Endothelial cell (in vitro differentiated cells): ENCODE measurements around the gene ZSWIM4. TPM values are rescaled to one million over a fixed set of nuclear protein-coding genes. Genes with fewer than 3 reads are reported as not detected.

Source experiments
- DNase-seq: peaks from one replicate; pipeline ENCODE4 v3.0.0; 2021; ENCODE audit warnings: low spot score
- H3K27ac Mint-ChIP-seq: one replicate; pipeline ENCODE4 v1.8.0; 2021; ENCODE audit warnings: mixed read lengths, inconsistent platforms; ENCODE audit not compliant: unreplicated experiment
- H3K27me3 Mint-ChIP-seq: one replicate; pipeline ENCODE4 v1.8.0; 2021; ENCODE audit warnings: mild to moderate bottlenecking, moderate library complexity, mixed read lengths, inconsistent platforms; ENCODE audit not compliant: unreplicated experiment
- H3K36me3 Mint-ChIP-seq: one replicate; pipeline ENCODE4 v1.8.0; 2021; ENCODE audit warnings: mild to moderate bottlenecking, low read depth, mixed read lengths, inconsistent platforms; ENCODE audit not compliant: unreplicated experiment
- H3K4me1 Mint-ChIP-seq: one replicate; pipeline ENCODE4 v1.8.0; 2021; ENCODE audit warnings: mild to moderate bottlenecking, mixed read lengths, inconsistent platforms; ENCODE audit not compliant: unreplicated experiment
- H3K4me3 Mint-ChIP-seq: one replicate; pipeline ENCODE4 v1.8.0; 2021; ENCODE audit warnings: mild to moderate bottlenecking, mixed read lengths, inconsistent platforms; ENCODE audit not compliant: unreplicated experiment
- H3K9me3 Mint-ChIP-seq: one replicate; pipeline ENCODE4 v1.8.0; 2021; ENCODE audit warnings: mixed read lengths, inconsistent platforms; ENCODE audit not compliant: unreplicated experiment
- total RNA-seq: library from RNA; stranded (reverse); fragmentation: NEBNext Ultra II Directional; extraction: Animal tissue kit (Norgen Biotek cat#: 25700); gene quantifications from one replicate; pipeline ENCODE4 v1.2.1, GENCODE V29; 2021; ENCODE audit not compliant: unreplicated experiment
- TF ChIP-seq, protein P1 (sequence below): fragments of 200-600 bp; sonication (generic); IDR thresholded peaks from one replicate; pipeline ENCODE4 v1.5.0; 2021; ENCODE audit warnings: antibody characterized with exemption; ENCODE audit not compliant: unreplicated experiment

The ZSWIM4 gene
- total RNA-seq, 1 donor from 2014 or later = 43.7 TPM

DNA sequence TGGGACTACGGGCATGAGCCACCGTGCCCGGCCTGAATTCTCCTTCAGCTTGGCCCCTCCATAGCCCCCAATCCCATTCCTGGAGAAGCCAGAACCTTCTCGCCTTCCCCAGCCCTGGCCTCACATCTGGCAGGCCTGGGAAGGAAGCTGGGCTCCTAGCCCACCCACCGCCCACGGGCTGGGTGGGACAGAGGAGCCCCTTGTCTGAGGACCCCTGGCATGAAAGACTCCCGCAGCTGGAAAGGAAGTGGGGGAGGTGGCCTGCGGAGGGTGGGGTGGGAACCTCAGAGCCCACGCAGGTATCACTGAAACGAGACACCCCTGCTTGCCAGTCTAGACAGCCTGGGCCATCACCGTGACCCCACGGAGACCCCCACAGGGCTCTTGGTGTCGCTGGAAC, 74.0 kb downstream of the ZSWIM4 start:
- Mint-ChIP-seq H3K36me3 (peaks cover 9% of the 10 kb centered on the region), H3K27ac (no peak overlapping the region), H3K4me1 (peaks cover 10% of the 10 kb centered on the region), H3K4me3 (no peak overlapping the region), H3K27me3 (peaks cover 22% of the 10 kb centered on the region), H3K9me3 (no peaks in the 10 kb centered on the region)
- TF ChIP-seq, protein P1, sequence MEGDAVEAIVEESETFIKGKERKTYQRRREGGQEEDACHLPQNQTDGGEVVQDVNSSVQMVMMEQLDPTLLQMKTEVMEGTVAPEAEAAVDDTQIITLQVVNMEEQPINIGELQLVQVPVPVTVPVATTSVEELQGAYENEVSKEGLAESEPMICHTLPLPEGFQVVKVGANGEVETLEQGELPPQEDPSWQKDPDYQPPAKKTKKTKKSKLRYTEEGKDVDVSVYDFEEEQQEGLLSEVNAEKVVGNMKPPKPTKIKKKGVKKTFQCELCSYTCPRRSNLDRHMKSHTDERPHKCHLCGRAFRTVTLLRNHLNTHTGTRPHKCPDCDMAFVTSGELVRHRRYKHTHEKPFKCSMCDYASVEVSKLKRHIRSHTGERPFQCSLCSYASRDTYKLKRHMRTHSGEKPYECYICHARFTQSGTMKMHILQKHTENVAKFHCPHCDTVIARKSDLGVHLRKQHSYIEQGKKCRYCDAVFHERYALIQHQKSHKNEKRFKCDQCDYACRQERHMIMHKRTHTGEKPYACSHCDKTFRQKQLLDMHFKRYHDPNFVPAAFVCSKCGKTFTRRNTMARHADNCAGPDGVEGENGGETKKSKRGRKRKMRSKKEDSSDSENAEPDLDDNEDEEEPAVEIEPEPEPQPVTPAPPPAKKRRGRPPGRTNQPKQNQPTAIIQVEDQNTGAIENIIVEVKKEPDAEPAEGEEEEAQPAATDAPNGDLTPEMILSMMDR = no peak
- no peak for DNase-seq

DNA sequence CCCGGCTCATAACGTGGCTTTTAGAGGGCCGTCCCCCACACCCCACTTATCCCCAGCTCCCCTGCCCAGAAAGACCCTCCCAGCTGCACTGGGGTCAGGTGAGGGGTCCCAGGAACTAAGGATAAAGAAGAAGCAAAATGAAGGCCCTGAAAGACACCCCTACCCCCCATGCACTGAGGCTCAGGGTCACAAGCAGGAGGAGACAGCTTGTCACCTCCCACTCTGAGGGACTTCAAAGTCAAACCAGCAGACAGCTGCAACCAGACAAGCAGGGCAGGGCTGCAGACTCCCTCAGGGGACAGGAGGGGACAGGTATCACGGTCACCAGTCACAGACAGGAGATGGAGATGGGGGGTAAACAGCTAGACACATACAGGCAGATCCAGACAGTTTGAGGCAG, 75.6 kb downstream of the ZSWIM4 start:
- Mint-ChIP-seq H3K4me3 (no peak overlapping the region), H3K27me3 (peaks cover 20% of the 10 kb centered on the region), H3K9me3 (no peaks in the 10 kb centered on the region)

DNA sequence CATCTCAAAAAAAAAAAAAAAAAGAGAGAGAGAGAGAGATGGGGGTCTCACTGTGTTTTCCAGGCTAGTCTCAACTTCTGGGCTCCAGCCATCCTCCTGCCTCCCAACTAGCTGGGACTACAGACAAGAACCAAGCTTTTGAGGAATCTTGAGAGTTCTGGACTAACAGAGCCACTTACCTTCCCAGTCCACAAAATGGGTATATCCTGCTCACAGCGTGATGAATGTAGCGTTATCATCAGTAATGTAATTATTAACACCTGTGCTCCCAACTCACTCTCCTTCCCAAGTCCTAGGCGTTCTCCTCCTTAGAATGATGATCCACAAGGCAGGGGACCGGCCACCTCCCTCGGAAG, 77.1 kb downstream of the ZSWIM4 start:
- Mint-ChIP-seq H3K9me3 (no peaks in the 10 kb centered on the region), H3K36me3 (no peaks in the 10 kb centered on the region), H3K27ac (no peak overlapping the region), H3K27me3 (peaks cover 16% of the 10 kb centered on the region), H3K4me3 (peak overlapping the region; percentile 85), H3K4me1 (peaks cover 5% of the 10 kb centered on the region)
- no peak for DNase-seq
- TF ChIP-seq, protein P1 = no peak

More for the DNA sequence above, 75.6 kb downstream of the ZSWIM4 start:
- Mint-ChIP-seq H3K36me3 (peaks cover 6% of the 10 kb centered on the region), H3K4me1 (peaks cover 12% of the 10 kb centered on the region), H3K27ac (no peak overlapping the region)
- TF ChIP-seq, protein P1 = no peak
- no peak for DNase-seq

DNA sequence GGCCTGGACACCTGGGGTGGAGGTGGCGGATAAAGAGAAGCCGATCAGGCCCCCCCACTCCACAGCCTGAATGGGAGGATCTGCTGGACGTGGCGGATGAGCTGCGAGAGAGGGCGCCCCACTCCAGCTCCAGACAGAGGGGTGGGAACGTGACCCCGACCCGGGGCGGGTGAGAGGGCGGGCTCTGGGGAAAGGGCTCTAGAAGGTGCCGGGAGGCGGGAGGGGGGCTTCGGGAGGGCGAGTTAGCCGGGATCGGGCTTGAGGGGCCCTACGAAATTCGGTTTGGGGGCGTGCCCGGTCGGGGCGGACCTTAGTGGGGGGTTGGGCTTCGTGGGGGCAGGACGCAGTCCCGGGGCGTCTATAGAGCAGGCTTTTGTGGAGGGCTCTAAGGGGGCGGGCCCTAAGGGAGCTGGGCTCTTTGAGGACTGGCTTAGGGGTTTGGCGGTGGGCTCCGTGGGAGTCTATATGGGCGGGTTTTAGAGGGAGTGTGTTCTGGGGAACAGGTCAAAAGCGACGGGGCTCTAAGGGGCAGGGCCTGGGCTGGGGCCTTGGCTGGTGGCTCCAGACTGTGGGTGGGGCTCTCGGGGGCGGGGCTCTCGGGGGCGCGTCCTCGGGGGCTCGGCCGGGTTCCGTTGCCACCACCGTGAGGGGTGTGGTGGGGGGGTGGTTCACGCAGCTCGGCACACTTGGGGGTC, 77.6 kb downstream of the ZSWIM4 start:
- Mint-ChIP-seq H3K27me3 (peaks cover 11% of the 10 kb centered on the region), H3K9me3 (no peaks in the 10 kb centered on the region), H3K4me1 (peaks cover 5% of the 10 kb centered on the region), H3K4me3 (peak overlapping the region; percentile 85), H3K27ac (no peak overlapping the region), H3K36me3 (no peaks in the 10 kb centered on the region)
- TF ChIP-seq, protein P1 = no peak
- DNase-seq = peak; percentile 34

DNA sequence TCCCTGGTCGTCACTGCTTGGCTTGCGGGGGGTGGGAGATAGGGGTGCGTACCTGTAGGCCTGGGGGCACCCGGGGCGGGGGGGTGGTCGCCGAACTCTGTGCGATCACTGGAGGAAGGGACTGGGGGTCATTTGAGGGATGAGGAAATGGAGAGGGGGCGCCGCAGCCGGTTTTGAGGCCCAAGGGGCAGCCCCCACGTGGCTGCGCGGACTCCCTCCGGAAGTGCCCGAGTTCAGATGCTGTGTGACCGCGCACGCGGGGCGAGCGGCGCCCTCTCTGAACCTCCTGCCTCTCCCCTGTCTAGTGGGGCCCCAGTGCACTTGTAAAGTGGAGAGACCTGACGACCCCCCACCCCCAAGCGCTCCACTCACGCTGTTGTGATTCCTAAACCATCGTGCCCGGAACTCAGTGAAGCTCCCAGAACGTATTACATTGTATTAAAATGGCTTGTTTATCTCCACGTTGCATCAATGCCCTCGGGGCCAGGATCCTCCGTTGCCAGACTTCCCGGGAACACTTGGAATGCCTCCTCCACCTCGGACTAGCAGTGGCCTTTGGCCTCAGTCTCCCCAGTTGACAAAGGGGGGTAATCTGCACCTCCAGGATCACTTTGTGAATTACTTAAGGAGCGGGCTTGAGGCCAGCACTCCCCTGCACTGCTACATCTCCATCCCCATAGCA, 78.7 kb downstream of the ZSWIM4 start:
- Mint-ChIP-seq H3K36me3 (no peaks in the 10 kb centered on the region), H3K27ac (no peak overlapping the region), H3K27me3 (peaks cover 8% of the 10 kb centered on the region), H3K4me1 (peaks cover 5% of the 10 kb centered on the region), H3K4me3 (no peak overlapping the region), H3K9me3 (no peaks in the 10 kb centered on the region)
- no peak for DNase-seq
- TF ChIP-seq, protein P1 = no peak
